ENCODE measurements around the gene GULP1.

GULP1 gene

DNA sequence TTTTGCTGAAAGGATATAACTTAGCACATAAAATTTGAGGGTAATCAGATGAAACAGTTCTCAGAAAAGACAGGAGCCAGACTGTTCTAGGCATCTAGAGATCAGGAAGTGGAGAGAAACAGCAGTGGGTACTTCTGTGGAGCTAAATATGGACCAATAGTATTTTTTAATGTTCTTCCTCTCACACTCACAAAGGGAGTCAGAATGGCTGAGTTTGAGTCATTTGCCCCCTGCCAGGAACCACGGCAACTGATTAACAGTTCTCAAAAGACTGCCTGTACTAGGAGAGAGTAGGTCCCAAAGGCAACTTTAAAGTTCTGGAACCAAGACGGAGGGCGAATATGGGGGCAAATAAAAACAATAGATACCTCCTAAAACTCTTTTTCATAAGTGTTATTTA is 107.5 kb downstream of the GULP1 start:
- H3K27me3 Mint-ChIP-seq, result peaks cover 3% of the 10 kb centered on the region
- no peaks in the 10 kb centered on the region for H3K9me3 Mint-ChIP-seq (ENCODE audit: low read depth)
- no peak overlapping the region for H3K27ac Mint-ChIP-seq
- no peaks in the 10 kb centered on the region for H3K36me3 Mint-ChIP-seq
- no peaks in the 10 kb centered on the region for H3K4me1 Mint-ChIP-seq (ENCODE audit: low read depth)
- H3K4me3 Mint-ChIP-seq, result no peak overlapping the region

DNA sequence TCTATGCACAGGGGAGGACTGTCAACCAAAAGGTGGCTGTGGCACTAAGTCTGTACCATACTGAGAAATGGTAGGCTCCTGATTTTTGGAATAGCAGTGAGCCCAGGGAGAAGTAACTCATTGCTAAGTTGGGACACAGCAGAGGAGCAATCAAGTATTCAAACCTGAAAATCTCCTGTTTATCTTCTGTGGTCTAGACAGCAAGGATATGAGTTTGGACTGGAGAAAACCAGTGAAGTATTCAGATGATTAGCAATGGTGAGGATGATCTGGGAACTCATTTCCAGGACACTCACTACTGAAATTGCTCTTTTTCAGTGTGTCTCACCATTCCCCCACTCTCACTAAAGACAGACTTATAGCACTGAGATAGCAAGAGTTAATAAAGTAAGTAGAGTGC is 112.0 kb downstream of the GULP1 start:
- Mint-ChIP-seq H3K27me3 (peaks cover 1% of the 10 kb centered on the region), H3K4me3 (no peak overlapping the region), H3K27ac (no peak overlapping the region), H3K4me1 (ENCODE audit: low read depth) (no peaks in the 10 kb centered on the region), H3K9me3 (ENCODE audit: low read depth) (no peaks in the 10 kb centered on the region), H3K36me3 (no peaks in the 10 kb centered on the region)

DNA sequence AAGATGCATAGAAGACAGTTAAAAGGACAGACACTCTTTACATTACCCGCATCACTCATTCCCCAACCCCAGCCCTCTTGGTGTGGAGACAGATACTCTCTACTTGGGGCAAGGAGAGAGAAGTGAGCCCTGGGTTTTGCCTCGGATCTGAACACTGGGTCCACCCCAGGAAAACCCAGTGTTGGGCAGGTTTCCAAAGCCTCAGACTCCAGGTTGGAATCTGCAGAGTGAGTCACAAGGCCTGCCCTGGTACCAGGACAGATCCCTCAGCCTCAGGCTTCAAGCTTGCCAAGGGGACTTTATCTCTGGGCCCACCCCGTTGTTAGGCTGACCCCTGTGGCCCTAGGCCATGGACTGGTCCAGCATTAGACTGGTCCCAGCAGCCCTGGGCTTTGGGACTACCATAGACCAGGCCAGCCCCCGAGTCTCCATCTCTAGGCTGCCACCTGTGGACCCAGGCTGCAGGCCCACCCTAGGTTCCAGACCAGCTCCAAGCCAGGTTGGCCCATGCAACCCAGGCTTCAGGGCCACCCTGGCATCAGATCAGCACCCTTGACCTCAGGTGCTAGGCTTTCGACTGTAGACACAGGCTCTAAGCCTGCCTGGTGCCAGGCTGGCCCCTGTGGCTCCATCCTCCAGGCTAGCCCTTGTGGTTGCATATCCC is 112.8 kb downstream of the GULP1 start:
- no peak overlapping the region for H3K27ac Mint-ChIP-seq
- no peaks in the 10 kb centered on the region for H3K27me3 Mint-ChIP-seq
- H3K4me1 Mint-ChIP-seq (ENCODE audit: low read depth), result no peaks in the 10 kb centered on the region
- no peak overlapping the region for H3K4me3 Mint-ChIP-seq
- no peaks in the 10 kb centered on the region for H3K36me3 Mint-ChIP-seq
- H3K9me3 Mint-ChIP-seq (ENCODE audit: low read depth), result no peaks in the 10 kb centered on the region

DNA sequence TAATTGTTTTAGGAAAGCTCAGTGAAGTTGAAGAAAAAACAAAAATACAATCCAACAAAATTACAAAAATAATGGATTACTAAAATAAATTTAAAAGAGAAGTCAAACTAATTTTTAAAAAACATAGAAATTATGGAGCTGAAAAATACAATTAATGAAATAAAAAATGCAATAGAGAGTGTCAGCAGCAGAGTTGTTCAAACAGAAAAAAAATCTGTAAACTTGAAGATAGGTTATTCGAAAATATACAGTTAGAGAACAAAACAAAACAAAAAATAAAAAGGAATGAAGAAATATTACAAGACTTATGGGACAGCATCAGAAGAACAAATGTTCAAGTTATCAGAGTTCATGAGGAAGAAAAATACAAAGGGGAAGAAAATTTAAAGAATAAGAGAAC is 114.7 kb downstream of the GULP1 start:
- H3K9me3 Mint-ChIP-seq (ENCODE audit: low read depth), result no peaks in the 10 kb centered on the region
- H3K27me3 Mint-ChIP-seq, result no peaks in the 10 kb centered on the region
- H3K27ac Mint-ChIP-seq, result no peak overlapping the region
- H3K36me3 Mint-ChIP-seq, result no peaks in the 10 kb centered on the region
- H3K4me3 Mint-ChIP-seq, result no peak overlapping the region
- H3K4me1 Mint-ChIP-seq (ENCODE audit: low read depth), result no peaks in the 10 kb centered on the region

DNA sequence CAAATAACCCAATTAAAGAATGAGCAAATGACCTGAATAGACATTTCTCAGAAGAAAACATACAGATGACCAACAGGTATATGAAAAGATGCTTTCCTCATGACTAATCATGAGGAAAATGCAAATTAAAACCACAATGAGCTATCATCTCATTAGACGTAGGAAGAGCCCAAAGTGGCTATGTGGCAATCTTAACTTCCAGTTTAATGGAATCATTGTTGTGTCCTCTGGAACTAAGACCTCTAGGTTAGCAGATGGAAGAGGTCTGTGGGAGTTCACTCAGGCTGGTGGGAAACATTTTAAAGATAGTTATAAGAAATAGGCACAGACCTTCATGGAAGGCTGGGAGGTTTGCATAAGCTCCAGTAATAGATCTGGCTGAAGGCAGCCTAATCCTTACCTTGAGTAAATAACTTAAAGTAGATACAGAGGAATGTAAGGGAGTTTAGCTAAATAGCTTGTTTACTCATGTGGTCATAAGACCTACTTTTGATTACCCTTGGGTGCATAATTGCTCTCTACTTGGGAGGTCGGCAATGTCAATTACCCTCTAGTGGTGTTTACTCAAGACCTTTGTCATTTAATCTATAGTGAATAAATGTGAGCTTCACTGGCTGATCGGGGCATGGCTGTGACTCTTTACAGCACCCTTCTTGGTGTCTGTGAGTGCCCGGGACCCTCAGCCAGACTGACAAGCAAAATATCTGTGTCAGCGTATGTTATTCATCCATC is 119.0 kb downstream of the GULP1 start:
- Mint-ChIP-seq H3K36me3 (no peaks in the 10 kb centered on the region), H3K27ac (no peak overlapping the region), H3K9me3 (ENCODE audit: low read depth) (no peaks in the 10 kb centered on the region), H3K4me1 (ENCODE audit: low read depth) (no peaks in the 10 kb centered on the region), H3K27me3 (no peaks in the 10 kb centered on the region), H3K4me3 (no peak overlapping the region)

DNA sequence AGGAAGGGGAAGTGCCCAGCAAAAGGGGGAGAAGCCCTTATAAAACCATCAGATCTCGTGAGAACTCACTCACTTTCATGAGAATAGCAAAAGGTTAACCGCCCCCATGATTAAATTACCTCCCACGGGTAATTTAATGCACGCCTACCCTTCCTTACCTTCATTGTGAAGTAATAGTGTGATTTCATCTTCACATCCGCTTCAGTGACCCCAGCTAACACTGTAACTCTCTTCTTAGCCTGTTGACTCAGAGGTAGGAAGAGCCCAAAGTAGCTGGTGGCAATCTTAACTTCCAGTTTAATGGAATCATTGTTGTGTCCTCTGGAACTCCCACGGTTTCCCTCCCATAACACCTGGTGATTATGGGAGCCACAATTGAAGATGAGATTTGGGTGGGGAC is 120.5 kb downstream of the GULP1 start:
- H3K4me1 Mint-ChIP-seq (ENCODE audit: low read depth), result no peaks in the 10 kb centered on the region
- no peak overlapping the region for H3K4me3 Mint-ChIP-seq
- no peaks in the 10 kb centered on the region for H3K9me3 Mint-ChIP-seq (ENCODE audit: low read depth)
- H3K27ac Mint-ChIP-seq, result no peak overlapping the region
- H3K36me3 Mint-ChIP-seq, result no peaks in the 10 kb centered on the region
- H3K27me3 Mint-ChIP-seq, result no peaks in the 10 kb centered on the region

DNA sequence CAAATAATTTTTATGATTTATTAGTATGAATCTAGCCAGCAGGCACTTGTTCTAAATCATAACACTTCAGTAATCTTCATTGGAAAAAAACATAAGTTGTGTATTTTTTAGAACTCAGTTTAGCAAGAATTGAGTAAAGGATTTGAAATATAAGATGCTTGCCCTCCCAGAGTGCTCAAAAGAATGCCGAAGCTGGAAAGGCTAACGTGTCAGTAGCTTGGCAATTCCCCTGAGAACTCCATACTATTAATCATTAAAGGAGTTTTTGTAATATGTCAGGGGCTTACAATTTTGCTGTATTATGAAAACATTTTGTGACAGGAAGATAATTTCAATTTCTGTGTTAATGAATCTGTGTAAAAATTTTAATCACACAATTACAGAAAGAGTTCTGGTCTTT is 122.7 kb downstream of the GULP1 start:
- Mint-ChIP-seq H3K4me3 (no peak overlapping the region), H3K9me3 (ENCODE audit: low read depth) (no peaks in the 10 kb centered on the region), H3K36me3 (no peaks in the 10 kb centered on the region), H3K27ac (no peak overlapping the region), H3K27me3 (no peaks in the 10 kb centered on the region), H3K4me1 (ENCODE audit: low read depth) (no peaks in the 10 kb centered on the region)

DNA sequence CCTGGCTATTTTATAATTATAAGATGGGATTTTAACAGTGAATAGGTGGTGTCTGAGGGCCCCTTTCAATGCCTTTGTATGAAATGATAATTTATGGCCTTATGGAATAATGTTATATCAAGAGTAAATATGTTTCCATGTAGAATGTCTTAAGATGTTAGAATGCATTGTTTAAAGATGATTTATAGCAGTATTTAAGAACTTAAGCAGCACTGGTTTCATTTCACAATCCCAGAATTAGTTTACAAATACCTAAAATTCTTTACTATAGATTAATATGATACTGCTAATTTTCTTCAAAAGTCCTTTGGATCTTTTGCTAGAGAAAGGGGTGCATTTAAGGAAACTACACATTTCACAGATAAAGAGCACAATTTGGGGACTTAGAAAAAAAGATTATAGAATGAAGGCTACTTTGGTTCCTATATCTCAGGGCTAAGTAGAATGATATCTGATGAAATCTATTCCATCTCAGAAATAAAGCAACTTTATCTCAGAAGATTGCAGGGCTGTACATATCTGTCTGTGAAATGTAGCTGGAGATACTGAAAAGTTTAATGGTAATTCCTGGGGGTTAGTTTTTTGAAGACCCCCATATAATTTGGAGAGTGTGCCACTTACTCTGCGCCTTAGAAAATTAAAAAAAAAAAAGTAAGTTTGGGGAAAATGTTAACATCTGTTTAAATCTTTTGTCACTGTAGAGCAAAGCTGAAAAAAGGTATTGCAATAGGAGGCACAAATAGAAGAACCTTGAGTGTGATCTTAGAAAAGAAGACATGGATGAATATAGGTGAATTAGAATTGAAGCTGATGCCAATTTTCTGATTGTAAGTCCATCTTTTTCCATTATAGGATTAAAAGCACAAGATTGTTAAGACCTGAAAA is 123.4 kb downstream of the GULP1 start:
- H3K4me3 Mint-ChIP-seq, result no peak overlapping the region
- no peaks in the 10 kb centered on the region for H3K9me3 Mint-ChIP-seq (ENCODE audit: low read depth)
- no peaks in the 10 kb centered on the region for H3K4me1 Mint-ChIP-seq (ENCODE audit: low read depth)
- H3K36me3 Mint-ChIP-seq, result no peaks in the 10 kb centered on the region
- no peaks in the 10 kb centered on the region for H3K27me3 Mint-ChIP-seq
- no peak overlapping the region for H3K27ac Mint-ChIP-seq

DNA sequence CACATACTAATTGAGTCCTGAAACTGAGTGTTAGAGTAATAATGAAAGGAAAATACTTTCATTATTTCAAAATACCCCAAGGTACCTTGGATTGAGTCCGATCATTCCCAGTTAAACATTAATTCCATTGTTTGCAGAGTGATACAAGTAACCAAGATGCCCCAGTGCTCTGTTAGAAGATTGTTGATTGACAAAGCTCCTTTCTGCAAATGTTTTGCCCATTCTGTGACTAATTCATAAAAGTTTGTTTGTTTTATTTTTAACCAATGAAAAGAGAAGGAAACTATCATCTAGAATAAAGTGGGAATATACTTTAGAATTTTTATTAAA is 124.0 kb downstream of the GULP1 start:
- H3K27me3 Mint-ChIP-seq, result no peaks in the 10 kb centered on the region
- no peak overlapping the region for H3K27ac Mint-ChIP-seq
- no peaks in the 10 kb centered on the region for H3K4me1 Mint-ChIP-seq (ENCODE audit: low read depth)
- H3K4me3 Mint-ChIP-seq, result no peak overlapping the region
- H3K9me3 Mint-ChIP-seq (ENCODE audit: low read depth), result no peaks in the 10 kb centered on the region
- H3K36me3 Mint-ChIP-seq, result no peaks in the 10 kb centered on the region

DNA sequence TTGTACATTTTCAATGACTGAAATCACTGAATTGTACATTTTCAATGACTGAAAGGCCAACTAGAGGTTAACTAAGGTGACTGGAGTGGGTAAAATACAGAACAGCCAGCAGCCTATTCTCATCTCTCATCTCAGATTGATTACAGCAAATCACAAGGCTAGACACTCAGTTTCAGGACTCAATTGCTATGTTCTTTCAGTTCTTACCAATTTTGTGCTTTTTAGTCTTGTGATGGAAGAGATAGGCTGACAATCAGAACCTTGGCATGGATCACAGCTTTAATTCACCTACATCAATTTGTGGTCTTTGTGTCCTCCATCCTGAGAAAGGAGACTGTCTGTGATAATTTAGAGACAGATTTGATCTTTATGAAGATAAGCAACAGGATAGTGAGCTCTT is 124.7 kb downstream of the GULP1 start:
- no peak overlapping the region for H3K27ac Mint-ChIP-seq
- H3K27me3 Mint-ChIP-seq, result no peaks in the 10 kb centered on the region
- no peaks in the 10 kb centered on the region for H3K9me3 Mint-ChIP-seq (ENCODE audit: low read depth)
- H3K4me3 Mint-ChIP-seq, result no peak overlapping the region
- H3K36me3 Mint-ChIP-seq, result no peaks in the 10 kb centered on the region
- no peaks in the 10 kb centered on the region for H3K4me1 Mint-ChIP-seq (ENCODE audit: low read depth)

DNA sequence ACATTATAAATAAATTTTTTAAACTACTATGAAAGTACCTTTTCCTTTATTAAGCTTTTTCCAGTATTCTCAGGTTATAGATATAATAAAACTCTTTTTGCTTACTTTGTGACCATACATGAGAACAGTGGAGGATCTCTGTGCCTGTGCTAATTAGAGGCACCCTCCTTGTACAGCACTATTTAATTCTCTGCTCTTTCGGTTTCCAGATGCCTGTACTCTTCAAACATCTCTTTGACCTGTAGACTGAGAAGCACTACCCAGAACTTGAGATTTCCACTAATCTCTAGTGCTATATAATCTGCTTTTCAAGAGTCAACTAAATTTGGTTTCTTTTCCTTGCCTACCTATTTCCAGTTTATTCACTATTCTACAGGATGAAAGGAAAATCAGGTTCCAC is 131.1 kb downstream of the GULP1 start:
- no peaks in the 10 kb centered on the region for H3K4me1 Mint-ChIP-seq (ENCODE audit: low read depth)
- H3K27ac Mint-ChIP-seq, result no peak overlapping the region
- no peaks in the 10 kb centered on the region for H3K9me3 Mint-ChIP-seq (ENCODE audit: low read depth)
- no peaks in the 10 kb centered on the region for H3K36me3 Mint-ChIP-seq
- no peak overlapping the region for H3K4me3 Mint-ChIP-seq
- no peaks in the 10 kb centered on the region for H3K27me3 Mint-ChIP-seq

DNA sequence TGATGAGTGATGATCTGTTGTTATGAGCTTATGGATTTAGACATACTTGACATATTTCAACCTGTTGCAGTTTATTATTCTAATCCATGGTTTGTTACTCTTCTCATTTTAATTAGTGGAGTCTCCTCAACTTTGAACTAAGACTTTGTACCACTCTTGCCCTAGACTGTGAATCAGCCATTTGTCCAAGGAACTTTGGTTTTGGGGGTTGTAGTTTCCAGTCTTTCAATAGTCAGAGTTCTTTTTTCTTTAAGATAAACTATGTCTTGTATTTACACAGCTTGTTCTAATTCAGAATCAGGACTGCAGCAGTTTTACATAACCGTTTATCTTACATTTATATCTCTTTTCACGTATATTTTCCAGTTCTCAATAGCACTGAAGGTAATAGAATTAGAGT is 133.6 kb downstream of the GULP1 start:
- no peaks in the 10 kb centered on the region for H3K4me1 Mint-ChIP-seq (ENCODE audit: low read depth)
- no peaks in the 10 kb centered on the region for H3K27me3 Mint-ChIP-seq
- H3K4me3 Mint-ChIP-seq, result no peak overlapping the region
- no peaks in the 10 kb centered on the region for H3K9me3 Mint-ChIP-seq (ENCODE audit: low read depth)
- no peaks in the 10 kb centered on the region for H3K36me3 Mint-ChIP-seq
- no peak overlapping the region for H3K27ac Mint-ChIP-seq

DNA sequence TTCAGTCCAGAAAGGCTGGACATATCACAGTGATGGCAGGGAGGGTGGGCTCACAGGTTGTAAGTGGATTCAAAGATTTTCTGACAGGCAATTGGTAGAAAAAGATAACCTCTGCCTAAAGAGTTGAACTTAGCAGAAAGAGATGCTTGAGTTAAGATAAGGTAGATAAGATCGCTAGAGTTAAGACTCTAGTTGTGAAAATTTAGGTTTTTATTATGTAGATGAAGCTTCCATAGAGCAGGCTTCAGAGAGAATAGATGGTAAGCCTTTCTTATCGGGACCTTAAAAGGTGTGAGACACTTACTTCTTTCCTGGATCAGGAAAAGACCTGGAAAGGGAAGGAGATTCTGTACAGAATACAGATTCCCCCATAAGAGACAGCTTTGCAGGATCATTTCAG is 134.4 kb downstream of the GULP1 start:
- Mint-ChIP-seq H3K4me3 (no peak overlapping the region), H3K4me1 (ENCODE audit: low read depth) (no peaks in the 10 kb centered on the region), H3K27me3 (no peaks in the 10 kb centered on the region), H3K36me3 (no peaks in the 10 kb centered on the region), H3K9me3 (ENCODE audit: low read depth) (no peaks in the 10 kb centered on the region), H3K27ac (no peak overlapping the region)

DNA sequence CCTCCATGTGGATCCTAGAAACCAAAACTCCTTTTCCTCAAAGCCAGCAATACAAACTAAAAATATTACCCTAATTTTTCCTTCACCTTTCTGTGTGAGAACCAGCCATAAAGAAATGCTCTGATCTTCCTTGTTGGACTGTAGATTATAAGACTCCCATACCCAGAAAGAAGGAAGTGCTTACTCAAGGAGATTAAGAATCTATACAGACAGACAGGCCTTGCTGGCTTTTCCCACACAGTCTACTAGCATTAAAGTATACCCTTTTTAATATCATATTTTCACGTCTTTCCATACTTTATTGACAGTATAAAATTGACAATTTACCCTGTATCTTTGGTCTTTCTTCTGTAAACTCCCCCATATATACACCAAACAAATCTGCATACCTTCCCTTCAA is 139.0 kb downstream of the GULP1 start:
- H3K9me3 Mint-ChIP-seq (ENCODE audit: low read depth), result no peaks in the 10 kb centered on the region
- no peaks in the 10 kb centered on the region for H3K36me3 Mint-ChIP-seq
- H3K4me3 Mint-ChIP-seq, result no peak overlapping the region
- H3K27me3 Mint-ChIP-seq, result no peaks in the 10 kb centered on the region
- H3K27ac Mint-ChIP-seq, result no peak overlapping the region
- H3K4me1 Mint-ChIP-seq (ENCODE audit: low read depth), result no peaks in the 10 kb centered on the region

DNA sequence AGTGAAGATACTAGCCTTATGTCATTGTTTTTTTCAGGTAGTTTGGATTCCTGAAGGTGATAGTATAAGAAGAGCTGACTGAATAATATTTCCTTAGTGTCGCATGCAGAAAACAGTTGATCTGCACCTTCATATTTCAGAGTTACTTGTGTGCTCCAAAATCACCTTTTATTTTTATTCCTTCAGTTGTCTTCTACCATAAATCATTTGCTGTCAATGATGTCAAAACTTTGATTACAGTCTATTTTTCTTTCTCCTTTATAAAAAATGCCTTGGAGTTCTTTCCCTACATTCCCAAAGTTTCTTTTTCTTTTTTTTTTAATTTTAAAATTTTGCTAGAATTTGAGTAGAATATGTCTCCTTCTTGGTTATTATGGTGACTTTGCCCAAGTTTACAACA is 142.3 kb downstream of the GULP1 start:
- Mint-ChIP-seq H3K4me3 (no peak overlapping the region), H3K27ac (no peak overlapping the region), H3K27me3 (no peaks in the 10 kb centered on the region), H3K36me3 (no peaks in the 10 kb centered on the region), H3K9me3 (ENCODE audit: low read depth) (peaks cover 4% of the 10 kb centered on the region), H3K4me1 (ENCODE audit: low read depth) (no peaks in the 10 kb centered on the region)
